Measurements from ENCODE around the gene TAF11L4.
"Not testable (repeated sequence)": the region's sequence is repeated elsewhere in the genome, so short reads cannot be mapped to it uniquely, and the experiment has no call there.

TAF11L4 gene

GRCh38 chr5:17521501-17521900 is at the start of gene TAF11L4:
Gene TAF11L4 (plus strand): TSS chr5:17521801.
- not testable (repeated sequence) for DNase-seq (ENCODE audit: low spot score)

- not testable (repeated sequence) for DNase-seq (ENCODE audit: low spot score)
These were observed 46.5 kb upstream of the TAF11L4 start for GRCh38 chr5:17475064-17475463.

- no peak for DNase-seq (ENCODE audit: low spot score)
These were observed 44.6 kb upstream of the TAF11L4 start for GRCh38 chr5:17477043-17477442.

- DNase-seq (ENCODE audit: low spot score): no peak
These were observed 43.9 kb upstream of the TAF11L4 start for GRCh38 chr5:17477573-17478265.

GRCh38 chr5:17481378-17481777 is 40.2 kb upstream of the TAF11L4 start:
- no peak for DNase-seq (ENCODE audit: low spot score)

- no peak for DNase-seq (ENCODE audit: low spot score)
These were observed 38.8 kb upstream of the TAF11L4 start for GRCh38 chr5:17482790-17483189.

GRCh38 chr5:17486464-17487173 is 35.0 kb upstream of the TAF11L4 start:
- not testable (repeated sequence) for DNase-seq (ENCODE audit: low spot score)

GRCh38 chr5:17487174-17487512 is 34.5 kb upstream of the TAF11L4 start:
- no peak for DNase-seq (ENCODE audit: low spot score)

- not testable (repeated sequence) for DNase-seq (ENCODE audit: low spot score)
These were observed 30.3 kb upstream of the TAF11L4 start for GRCh38 chr5:17491257-17491656.

- no peak for DNase-seq (ENCODE audit: low spot score)
These were observed 28.8 kb upstream of the TAF11L4 start for GRCh38 chr5:17492770-17493169.

- no peak for DNase-seq (ENCODE audit: low spot score)
These were observed 24.2 kb upstream of the TAF11L4 start for GRCh38 chr5:17497446-17497845.

GRCh38 chr5:17497931-17498330 is 23.7 kb upstream of the TAF11L4 start, which contains the start of gene TAF11L2:
Gene TAF11L2 (plus strand): TSS chr5:17498231.
- not testable (repeated sequence) for DNase-seq (ENCODE audit: low spot score)

- no peak for DNase-seq (ENCODE audit: low spot score)
These were observed 9.8 kb upstream of the TAF11L4 start for GRCh38 chr5:17511775-17512325.

GRCh38 chr5:17517526-17517925 is 4.1 kb upstream of the TAF11L4 start:
- not testable (repeated sequence) for DNase-seq (ENCODE audit: low spot score)

- DNase-seq (ENCODE audit: low spot score): not testable (repeated sequence)
These were observed 3.5 kb upstream of the TAF11L4 start, which contains the start of gene TAF11L3 for GRCh38 chr5:17518067-17518466. Gene TAF11L3 (plus strand): TSS chr5:17518367.

GRCh38 chr5:17519508-17519907 is 2.1 kb upstream of the TAF11L4 start:
- not testable (repeated sequence) for DNase-seq (ENCODE audit: low spot score)

GRCh38 chr5:17524935-17525334 is 3.3 kb downstream of the TAF11L4 start, which contains the start of gene TAF11L5:
Gene TAF11L5 (plus strand): TSS chr5:17525235.
- DNase-seq (ENCODE audit: low spot score): not testable (repeated sequence)

GRCh38 chr5:17526504-17526903 is 4.9 kb downstream of the TAF11L4 start:
- DNase-seq (ENCODE audit: low spot score): peak; percentile 24

GRCh38 chr5:17528369-17528768 is 6.8 kb downstream of the TAF11L4 start, which contains the start of gene TAF11L6:
Gene TAF11L6 (plus strand): TSS chr5:17528669.
- not testable (repeated sequence) for DNase-seq (ENCODE audit: low spot score)
